Dedifferentiated amniotic fluid mesenchymal stem cell (primary cell): ENCODE results near the gene RIN1.
"Not testable (repeated sequence)": the region's sequence is repeated elsewhere in the genome, so short reads cannot be mapped to it uniquely, and the experiment has no call there.

Experiments used
- DNase-seq: peaks from one replicate; pipeline ENCODE4 v3.0.0-alpha.2; 2016; ENCODE audit errors: extremely low spot score

RIN1 gene, protein sequence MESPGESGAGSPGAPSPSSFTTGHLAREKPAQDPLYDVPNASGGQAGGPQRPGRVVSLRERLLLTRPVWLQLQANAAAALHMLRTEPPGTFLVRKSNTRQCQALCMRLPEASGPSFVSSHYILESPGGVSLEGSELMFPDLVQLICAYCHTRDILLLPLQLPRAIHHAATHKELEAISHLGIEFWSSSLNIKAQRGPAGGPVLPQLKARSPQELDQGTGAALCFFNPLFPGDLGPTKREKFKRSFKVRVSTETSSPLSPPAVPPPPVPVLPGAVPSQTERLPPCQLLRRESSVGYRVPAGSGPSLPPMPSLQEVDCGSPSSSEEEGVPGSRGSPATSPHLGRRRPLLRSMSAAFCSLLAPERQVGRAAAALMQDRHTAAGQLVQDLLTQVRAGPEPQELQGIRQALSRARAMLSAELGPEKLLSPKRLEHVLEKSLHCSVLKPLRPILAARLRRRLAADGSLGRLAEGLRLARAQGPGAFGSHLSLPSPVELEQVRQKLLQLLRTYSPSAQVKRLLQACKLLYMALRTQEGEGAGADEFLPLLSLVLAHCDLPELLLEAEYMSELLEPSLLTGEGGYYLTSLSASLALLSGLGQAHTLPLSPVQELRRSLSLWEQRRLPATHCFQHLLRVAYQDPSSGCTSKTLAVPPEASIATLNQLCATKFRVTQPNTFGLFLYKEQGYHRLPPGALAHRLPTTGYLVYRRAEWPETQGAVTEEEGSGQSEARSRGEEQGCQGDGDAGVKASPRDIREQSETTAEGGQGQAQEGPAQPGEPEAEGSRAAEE

DNA sequence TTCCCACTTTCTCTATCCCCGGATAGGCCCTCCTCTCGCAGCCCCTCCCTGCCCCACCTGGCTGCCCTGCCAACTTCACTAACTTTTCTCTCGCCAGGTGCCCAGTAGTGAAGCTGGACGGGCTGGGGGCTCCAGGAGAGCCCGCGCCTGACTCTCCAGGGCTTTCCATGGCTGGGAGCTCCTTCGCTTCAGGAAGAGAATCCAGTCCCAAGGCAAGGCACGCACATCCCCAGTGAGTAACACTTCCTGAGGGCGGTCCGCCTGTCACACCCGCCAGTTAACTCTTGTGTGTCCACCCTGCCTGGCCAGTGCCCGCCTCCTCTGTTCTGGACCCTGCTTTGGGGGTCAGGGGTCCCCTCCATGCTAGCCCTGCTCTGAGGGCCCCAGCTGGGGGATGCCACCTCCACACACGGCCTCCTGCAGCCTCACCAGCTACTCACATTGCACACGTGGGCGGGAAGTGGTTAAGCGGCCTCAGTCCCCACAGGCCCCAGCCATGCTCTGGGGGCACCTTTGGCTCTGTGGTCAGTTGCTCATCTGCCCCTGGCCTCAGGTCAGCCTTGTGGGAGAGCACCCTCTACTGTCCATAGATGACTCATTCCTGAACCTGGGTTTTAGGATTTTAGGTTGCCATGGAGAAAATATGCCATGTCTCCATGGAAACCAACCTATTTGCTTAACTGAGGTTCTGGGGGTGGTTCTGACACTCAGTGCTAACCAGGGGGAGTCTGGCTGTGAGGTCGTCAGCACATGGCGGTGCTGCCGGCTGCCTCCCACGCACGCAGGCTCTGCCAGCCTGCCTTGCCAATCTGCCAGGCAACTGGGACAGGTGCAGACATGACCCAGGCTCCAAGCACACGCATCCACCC lies at the start of gene RIN1:
Gene RIN1 (minus strand): TSS at position 201 of the 869 bp plus-strand sequence. CDS start 32 bp downstream, at position 169.
- DNase-seq = peak; percentile 88

DNA sequence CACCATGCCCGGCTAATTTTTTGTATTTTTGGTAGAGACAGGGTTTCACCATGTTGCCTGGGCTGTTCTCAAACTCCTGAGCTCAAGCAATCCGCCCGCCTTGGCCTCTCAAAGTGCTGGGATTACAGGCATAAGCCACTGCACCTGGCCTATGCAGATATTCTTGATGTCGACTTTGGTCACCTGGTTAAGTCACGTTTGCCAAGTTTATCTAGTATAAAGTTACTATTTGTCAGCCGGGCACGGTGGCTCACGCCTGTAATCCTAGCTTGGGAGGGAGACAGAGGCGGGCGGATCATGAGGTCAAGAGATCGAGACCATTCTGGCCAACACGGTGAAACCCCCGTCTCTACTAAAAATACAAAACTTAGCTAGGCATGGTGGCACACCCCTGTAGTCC lies 48.1 kb upstream of the RIN1 start:
- not testable (repeated sequence) for DNase-seq

DNA sequence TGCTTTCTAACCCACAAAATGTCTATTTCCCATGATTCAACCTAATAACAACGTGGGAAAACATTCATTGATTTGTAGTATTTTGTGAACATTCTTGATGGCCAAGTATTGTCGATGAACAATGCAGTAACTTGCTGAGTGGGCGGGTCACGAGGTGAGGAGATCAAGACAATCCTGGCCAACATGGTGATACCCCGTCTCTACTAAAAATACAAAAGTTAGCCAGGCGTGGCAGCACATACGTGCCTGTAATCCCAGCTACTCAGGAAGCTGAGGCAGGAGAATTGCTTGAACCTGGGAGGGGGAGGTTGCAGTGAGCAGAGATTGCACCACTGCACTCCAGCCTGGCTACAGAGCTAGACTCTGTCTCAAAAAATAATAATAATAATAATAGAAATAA lies 44.0 kb upstream of the RIN1 start:
- not testable (repeated sequence) for DNase-seq

DNA sequence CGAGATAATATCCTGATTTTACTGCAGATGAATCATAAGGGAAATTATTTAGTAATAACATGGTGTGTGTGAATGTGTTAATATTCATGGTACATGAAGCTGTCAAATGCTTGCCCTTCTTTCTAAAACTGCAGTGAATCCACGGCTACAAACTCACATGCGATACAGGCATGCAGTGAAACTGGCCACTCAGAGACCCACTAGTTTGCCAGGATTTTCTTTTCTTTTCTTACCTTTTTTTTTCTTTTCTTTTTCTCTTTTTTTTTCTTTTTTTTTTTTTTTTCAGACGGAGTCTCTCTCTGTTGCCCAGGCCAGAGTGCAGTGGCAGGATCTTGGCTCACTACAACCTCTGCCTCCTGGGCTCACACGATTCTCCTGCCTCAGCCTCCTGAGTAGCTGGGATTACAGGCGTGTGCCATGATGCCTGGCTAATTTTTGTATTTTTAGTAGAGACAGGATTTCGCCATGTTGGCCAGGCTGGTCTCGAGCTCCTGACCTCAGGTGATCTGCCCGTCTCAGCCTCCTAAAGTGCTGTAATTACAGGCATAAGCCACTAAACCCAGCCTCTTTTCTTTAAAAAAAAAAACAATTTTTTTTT lies 37.6 kb upstream of the RIN1 start:
- DNase-seq = not testable (repeated sequence)

DNA sequence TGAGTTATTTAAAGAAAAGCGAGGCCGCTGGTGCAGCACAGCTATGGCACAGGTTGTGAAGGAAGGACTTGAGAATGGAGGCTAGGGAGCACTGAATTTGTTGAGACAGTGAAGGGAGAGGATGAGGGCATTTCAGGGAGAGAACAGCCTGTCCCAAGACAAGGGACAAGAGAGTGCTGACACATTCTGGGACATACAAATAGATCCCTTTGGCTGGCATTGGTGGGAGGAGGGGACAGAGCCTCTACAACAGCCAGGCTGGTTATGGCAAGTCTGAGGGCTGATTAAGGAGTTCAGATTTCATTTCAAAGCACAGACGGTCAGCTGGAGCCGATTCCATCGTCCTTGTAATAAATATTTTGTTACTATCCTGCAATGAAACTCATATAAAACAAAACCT lies 37.0 kb upstream of the RIN1 start:
- DNase-seq = no peak

DNA sequence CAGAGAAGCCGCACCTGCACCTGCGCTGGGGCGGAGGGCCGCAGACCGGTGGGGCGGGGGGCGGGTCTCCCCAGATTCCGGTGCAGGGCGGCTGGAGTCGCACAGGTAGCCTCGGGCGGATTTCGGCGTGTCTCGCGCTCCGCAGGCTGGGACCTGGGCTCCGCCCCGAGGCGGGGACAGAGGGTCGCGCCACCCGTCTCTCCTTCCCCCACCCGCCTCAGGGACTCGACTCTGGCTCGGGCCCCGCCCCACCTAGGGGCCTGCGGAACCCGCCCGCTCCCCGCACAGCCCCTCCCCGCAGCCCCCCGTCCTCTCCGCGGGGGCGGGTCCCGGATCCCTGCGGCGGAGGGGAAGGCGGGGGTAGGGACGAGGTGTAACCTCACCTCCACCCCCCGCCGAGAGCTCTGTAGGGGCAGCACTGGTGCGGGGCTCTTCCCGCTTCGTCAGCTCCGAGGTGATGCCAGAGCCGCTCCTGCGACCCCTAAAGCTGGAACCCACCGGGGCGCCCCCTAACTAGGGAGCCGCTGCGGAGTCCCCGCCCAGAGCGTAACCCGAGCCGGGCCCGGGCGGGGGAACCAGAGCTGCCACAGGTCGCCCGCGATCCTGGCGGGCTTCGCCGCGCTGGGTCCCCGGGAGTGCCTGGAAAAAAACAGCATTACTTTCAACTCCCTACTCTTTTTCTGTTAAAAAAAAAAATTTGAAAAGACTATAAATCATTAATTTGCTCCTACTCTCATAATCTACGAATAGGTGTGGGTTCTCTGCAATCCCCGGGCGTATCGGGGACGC lies 35.6 kb upstream of the RIN1 start, which contains the start of gene SLC29A2:
Gene SLC29A2 (minus strand): TSS at position 134 of the 789 bp plus-strand sequence. CDS start 169 bp downstream, outside the sequence.
- no peak for DNase-seq

DNA sequence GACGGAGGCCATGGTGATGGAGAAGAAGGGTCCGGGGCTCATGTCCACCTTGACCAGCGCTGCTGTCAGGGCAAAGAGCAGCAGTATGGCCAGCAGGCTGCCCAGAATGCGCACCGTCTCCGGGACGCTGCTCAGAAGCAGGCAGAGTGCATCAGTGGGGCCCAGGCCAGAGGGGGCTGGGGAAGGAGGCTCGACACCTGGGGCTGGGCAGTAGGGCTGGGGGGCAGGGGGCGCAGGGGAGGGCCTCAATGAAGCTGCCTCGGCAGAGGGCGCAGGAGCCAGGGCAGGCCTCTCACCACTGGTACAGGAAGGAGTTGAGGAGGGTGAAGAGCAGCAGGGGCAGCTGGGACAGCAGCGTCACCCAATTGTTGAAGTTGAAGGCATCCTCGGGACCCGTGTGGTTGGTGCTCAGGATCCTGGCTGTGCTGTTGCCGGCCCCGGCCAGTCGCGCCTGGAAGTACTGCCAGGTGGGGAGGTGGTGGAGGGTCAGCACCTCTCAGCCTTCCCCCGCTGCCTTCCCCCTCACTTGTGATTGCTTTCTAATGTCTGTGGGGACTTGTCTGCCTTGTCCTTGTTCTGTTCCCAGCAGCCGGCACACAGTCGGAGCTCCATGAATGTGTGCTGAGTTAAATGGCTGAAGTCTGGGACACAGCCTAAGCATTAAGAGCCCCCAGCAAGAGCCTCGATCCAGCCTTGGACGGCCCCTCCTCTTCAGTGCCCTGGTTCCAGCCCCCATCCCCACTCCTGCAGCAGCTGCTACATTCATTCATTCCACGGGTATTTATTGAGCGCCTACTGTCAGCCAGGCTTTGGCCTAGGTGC lies 33.0 kb upstream of the RIN1 start:
- DNase-seq = no peak

DNA sequence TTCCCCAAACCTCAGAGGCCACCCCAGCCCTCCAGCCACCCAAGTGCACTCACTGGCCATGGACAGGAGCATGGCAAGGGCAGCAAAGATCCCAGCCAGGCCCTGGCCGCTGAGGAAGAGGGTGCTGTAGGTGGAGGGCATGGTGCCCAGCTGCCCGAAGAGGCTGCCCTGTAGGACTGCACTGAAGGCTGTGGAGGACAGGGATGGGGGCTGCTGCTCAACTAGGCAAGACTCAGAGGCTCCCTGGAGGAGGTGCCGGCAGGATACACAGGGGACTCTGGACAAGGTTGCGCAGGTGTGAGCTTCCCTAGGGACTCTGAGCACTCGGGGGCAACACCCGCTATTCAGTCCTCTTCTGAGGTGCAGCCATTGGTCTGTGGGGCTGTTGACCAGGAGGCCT lies 32.2 kb upstream of the RIN1 start:
- no peak for DNase-seq

DNA sequence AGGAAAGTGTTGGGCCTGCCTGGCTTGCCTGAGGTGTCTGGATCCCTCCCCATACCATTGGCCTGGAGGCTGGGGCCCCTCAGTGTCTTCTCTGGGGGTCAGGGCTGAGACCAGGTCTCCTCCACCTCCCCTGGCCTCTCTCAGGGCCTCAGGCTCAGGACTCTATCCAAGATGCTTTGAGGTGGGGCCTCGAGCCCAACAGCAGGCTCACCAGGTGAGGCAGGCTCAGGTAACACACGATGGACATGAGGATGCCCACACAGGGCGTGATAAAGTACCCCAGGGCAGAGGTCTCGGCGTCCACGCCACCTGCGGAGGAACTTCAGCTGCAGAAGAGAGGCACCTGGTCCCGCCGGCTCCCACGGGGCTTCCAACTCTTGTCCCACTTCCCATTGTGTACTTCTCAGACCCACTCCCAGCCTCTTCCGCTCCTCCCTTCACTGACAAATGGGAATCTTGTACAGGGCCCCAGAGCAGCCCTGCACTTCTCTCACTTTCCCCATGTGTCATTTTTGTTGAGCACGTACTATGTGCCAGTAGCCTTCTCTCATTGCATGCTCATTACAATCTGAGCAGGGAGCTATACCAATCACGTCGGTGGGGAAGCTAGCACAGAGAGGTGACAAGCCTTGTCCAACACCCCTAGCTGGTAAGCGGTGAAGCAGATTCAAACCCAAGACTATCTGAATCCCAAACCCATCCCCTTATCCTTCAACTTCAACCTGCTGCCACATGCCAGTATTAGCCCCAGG lies 31.5 kb upstream of the RIN1 start:
- no peak for DNase-seq

DNA sequence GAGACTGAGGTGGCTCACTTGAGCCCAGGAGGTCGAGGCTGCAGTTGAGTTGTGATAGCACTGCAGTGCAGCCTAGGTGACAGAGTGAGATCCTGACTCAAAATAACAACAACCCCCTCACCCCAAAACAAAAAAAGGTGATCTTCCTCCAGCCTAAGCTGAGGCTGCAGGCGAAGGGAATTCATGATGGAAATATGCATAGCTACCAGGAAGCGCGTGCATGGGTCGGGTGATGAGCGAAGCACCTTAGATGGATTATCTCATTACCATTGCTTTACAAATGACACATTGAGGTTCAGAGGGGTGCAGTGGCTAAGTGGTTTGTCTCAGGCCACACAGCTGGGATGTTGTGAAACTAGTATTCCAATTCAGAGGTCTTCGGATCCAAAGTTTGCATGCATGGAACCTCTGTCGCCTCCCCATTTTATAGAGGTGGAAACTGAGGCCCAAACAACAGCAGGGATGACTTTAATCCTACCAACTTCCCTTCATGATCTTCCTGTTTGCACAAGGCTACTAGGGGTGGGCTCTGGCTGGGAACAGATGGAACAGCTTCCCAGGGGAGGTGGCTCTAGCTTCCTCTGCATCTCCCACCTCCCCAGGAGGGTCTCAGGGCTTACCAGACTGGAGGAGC lies 30.7 kb upstream of the RIN1 start:
- DNase-seq = no peak

DNA sequence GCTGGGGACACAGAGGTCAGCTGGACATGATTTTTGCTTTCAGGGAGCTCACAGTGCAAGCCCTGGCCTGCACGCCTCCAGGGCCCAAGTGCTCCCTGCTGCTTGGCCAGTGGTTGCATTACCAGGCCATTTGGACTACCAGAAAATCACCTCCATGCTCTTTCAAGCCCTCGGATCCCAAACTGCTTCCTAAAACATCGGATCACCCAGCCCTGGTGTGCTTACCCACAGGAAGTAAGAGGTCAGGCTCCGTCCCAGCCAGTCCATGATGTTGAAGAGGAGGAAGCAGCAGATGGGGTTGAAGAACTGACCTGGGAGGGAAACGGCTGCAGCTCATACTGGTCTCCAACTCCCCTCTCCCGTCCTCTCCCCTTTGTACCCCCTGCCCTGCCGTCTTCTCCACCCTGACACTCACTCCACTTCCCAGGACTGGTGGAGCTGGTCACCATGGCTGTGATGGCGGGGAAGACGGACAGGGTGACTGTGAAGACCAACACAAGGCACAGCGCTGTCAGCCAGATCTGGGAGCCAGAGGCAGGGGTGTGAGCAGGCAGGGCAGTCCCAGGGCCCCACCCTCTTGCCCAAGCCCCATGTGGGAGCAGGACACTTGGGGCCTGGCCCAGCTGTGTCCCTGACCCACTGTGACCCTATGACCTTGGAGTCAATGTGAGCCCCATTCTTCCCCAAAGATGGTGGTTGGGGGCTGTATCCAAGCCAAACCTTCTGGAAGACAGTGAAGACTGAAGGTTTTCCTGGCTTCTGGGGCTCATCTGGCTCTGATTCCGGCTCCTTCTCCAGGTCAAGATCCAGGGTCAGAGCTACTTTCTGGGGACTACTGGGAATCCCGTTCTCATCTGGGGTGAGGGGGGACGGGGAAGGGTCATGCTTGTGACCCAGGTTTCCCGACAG lies 29.7 kb upstream of the RIN1 start:
- DNase-seq = no peak

DNA sequence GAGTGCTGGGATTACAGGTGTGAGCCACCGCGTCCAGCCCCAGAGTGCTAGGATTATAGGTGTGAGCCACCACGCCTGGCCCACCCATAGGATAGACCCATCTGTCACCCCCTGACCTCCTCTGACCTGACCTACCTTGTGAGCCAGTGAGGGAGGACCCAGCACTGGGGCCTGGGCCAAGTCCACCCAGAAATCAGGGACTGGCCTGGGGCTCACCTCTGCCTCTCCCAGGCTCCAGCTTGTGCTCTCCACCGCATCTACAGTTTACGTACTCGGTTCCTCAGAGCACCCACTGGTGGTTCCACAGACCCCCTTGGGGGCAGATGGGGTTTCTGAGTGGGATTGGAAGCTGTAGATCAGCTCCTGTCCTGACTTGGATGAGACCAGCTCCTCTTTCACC lies 28.9 kb upstream of the RIN1 start:
- DNase-seq = no peak

DNA sequence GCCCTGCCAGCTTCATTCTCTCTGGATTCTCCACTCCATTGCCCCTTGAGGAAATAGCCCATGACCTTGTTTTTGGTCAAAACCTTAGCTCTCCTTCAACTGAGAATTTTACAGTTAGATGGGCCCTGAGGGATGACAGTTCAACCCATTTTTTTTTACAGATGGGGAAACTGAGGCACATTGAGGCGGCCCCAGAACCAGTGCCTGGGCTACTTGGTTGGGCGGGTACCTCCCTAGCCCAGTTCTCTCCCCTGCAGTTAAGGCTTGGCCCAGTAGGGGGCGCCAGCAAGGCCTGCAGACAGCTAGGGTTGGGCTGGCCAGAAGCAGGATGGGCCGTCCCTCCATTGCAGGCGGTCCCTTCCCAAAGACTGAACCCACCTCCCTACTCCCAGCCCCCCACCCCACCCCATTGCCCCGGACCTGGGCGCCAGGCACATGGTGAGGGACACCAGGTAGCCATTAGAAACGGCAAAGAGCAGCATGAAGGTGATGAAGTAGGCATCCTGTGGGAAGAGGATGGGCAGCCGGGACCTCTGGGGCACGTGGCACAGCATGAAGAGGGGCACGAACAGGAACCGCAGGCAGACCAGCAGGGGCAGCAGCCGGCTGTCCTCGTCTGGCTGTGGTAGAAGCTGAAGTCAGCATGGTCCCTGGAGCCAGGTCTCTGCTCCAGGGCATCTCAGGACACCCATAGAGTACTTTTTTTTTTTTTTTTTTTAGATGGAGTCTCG lies 27.7 kb upstream of the RIN1 start:
- DNase-seq = no peak

DNA sequence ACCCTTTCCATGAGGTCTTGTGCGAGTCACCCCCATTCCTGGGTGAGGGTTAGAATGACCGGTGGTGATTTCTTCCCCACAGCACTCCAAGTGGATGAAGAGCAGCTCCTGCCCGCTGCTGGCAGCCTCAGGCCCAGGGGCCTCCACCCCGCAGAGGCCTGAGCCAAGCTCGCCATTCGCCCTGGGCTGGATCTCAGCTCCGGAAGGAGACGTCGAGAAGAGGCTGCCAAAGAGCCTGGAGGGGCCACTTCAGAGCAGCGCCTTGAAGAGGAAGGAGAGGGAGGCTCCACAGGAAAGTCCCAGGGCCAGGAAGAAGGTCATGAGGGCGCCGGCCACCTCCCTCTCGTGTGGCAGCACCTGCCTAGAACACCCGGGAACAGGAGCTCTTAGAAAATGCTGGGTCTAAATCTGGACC lies 27.0 kb upstream of the RIN1 start:
- no peak for DNase-seq

DNA sequence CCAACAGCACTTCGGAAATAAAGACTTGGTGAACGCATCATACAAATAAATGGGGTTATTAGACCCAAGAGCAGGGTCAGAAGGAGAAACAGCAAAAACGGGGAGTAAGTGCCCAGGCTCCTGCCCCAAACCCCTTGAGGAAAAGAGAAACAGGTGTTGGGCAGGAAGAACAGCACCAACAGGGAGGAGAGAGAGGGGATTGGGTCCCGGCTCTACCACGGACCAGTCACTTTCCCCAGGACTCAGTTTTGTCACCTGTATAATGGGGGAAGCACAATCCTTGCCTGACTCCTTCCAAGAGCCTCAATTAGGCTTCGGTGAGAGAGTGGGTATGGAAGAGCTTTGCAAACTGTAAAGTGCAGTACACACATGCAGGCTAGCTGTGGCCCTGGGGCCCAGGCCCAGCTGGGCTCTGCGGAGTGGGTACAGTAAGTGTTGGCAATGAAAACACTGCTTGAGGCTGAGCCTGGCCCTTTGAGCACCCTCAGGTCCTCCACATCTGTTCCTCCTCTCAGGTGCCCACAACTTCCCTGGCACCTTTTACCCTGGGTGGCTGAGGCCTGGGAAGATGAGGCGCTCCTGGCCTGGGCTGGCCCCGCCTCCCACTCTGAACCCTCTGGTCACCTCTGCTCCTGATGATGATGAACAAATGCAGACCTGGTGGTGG lies 26.4 kb upstream of the RIN1 start:
- no peak for DNase-seq

DNA sequence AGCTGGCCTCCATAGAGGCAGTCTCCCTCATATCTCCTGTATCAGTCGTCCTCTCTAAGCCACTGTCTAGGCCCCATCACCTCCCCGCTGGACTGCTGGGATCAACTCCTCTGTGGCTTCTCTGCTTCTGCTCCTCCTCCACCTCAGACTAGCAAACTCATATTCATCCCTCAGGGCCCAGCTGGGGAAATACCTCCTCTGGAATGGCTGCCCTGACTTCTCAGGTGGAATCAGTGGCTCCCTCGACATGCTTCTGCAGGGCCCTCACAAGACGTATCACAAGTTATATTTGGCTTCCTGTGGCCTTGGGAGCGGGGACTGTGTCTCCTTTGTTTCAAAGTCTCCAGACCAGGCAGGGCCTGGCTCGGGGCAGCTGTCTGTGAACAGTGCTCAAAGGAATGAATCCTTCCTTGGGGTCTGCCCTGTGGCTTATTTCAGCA lies 25.3 kb upstream of the RIN1 start:
- DNase-seq = no peak
